ENCODE data around the gene PIKFYVE. TPM values are rescaled to one million over a fixed set of nuclear protein-coding genes. Genes with fewer than 3 reads are reported as not detected.
"Not testable (repeated sequence)": the region's sequence is repeated elsewhere in the genome, so short reads cannot be mapped to it uniquely, and the experiment has no call there.

Gene PIKFYVE
- total and polyA plus RNA-seq, 2 donors (not counting 1 experiment from before 2014, with no cell fraction given): 20.3 to 80.9 TPM

GRCh38 chr2:208392300-208392699 lies 126.2 kb downstream of the PIKFYVE start:
- H3K9ac ChIP-seq (ENCODE audit: low read length): no peak overlapping the region
- POLR2A ChIA-PET: no interaction called here
- ATAC-seq (ENCODE audit: low read depth) (no peak), DNase-seq (no peak)
- peaks cover 11% of the 10 kb centered on the region for H3K9me3 Mint-ChIP-seq (ENCODE audit: insufficient read depth)
- no peak overlapping the region for H3K4me3 Mint-ChIP-seq
- intact Hi-C loops (cut with micrococcal nuclease): no loop called here
- H3K36me3 ChIP-seq (replicated peaks in 1 of 2; ENCODE audit: control extremely low read depth in 1 of 2, control insufficient read depth in 1 of 2, extremely low read depth in 1 of 2, insufficient read depth in 2 of 2, low read length in 1 of 2): no peaks in the 10 kb centered on the region
- TF ChIP-seq CTCF (IDR thresholded peaks at IDR 0.05) (no peak), EZH2 (IDR thresholded peaks at IDR 0.05; ENCODE audit: borderline replicate concordance, insufficient read depth, low read depth, low read length, poor library complexity, severe bottlenecking) (no peak)
- H3K4me1 Mint-ChIP-seq: no peaks in the 10 kb centered on the region
- H3K27me3 ChIP-seq (replicated peaks in 1 of 4; ENCODE audit: control extremely low read depth in 1 of 4, control insufficient read depth in 3 of 4, insufficient read depth in 4 of 4, low read length in 3 of 4): no peaks in the 10 kb centered on the region
- no peak overlapping the region for H2AFZ ChIP-seq (ENCODE audit: insufficient read depth, low read depth, low read length, poor library complexity, severe bottlenecking)
- H3K27ac ChIP-seq (ENCODE audit: low read length in 2 of 2): no peak overlapping the region
- WGBS (ENCODE audit: insufficient coverage): 100% methylated on average over 1 of the region's 3 CpGs
- CTCF ChIA-PET: no interaction called here
- H3K79me2 ChIP-seq (ENCODE audit: control insufficient read depth, insufficient read depth, low read length): no peaks in the 10 kb centered on the region
- H3K9me3 ChIP-seq (ENCODE audit: control extremely low read depth in 1 of 3, control insufficient read depth in 2 of 3, insufficient read depth in 1 of 3, low read length in 2 of 3): peaks cover 5 to 32% (median 23%) of the 10 kb centered on the region in 3 donors
- no peak overlapping the region for H3K4me3 ChIP-seq (ENCODE audit: control extremely low read depth in 1 of 5, extremely low read depth in 1 of 5, insufficient read depth in 1 of 5, low read depth in 2 of 5, low read length in 4 of 5)
- H3K4me2 ChIP-seq (replicated peaks; ENCODE audit: low read depth, low read length, poor library complexity, severe bottlenecking): no peak overlapping the region
- no peaks in the 10 kb centered on the region for H4K20me1 ChIP-seq (ENCODE audit: control insufficient read depth, insufficient read depth, low read length, poor library complexity, severe bottlenecking)
- no peak overlapping the region for H3K27ac Mint-ChIP-seq
- peaks cover 17% of the 10 kb centered on the region for H3K27me3 Mint-ChIP-seq
- H3K4me1 ChIP-seq (ENCODE audit: control insufficient read depth in 2 of 2, insufficient read depth in 2 of 2, low read length in 2 of 2): no peaks in the 10 kb centered on the region

GRCh38 chr2:208396796-208397195 lies 130.7 kb downstream of the PIKFYVE start:
- H3K4me1 ChIP-seq (ENCODE audit: control insufficient read depth in 2 of 2, insufficient read depth in 2 of 2, low read length in 2 of 2); H3K79me2 ChIP-seq (ENCODE audit: control insufficient read depth, insufficient read depth, low read length); H3K4me2 ChIP-seq (replicated peaks; ENCODE audit: low read depth, low read length, poor library complexity, severe bottlenecking); H4K20me1 ChIP-seq (ENCODE audit: control insufficient read depth, insufficient read depth, low read length, poor library complexity, severe bottlenecking); H3K4me1 Mint-ChIP-seq; H3K36me3 ChIP-seq (replicated peaks in 1 of 2; ENCODE audit: control extremely low read depth in 1 of 2, control insufficient read depth in 1 of 2, extremely low read depth in 1 of 2, insufficient read depth in 2 of 2, low read length in 1 of 2); H3K27ac Mint-ChIP-seq; H2AFZ ChIP-seq (ENCODE audit: insufficient read depth, low read depth, low read length, poor library complexity, severe bottlenecking); DNase-seq; H3K27ac ChIP-seq (ENCODE audit: low read length in 2 of 2); H3K4me3 Mint-ChIP-seq; ATAC-seq (ENCODE audit: low read depth); POLR2A ChIA-PET; H3K4me3 ChIP-seq (ENCODE audit: control extremely low read depth in 1 of 5, extremely low read depth in 1 of 5, insufficient read depth in 1 of 5, low read depth in 2 of 5, low read length in 4 of 5); H3K9ac ChIP-seq (ENCODE audit: low read length); CTCF ChIA-PET: not testable (repeated sequence)
- peaks cover 12% of the 10 kb centered on the region for H3K9me3 Mint-ChIP-seq (ENCODE audit: insufficient read depth)
- WGBS (ENCODE audit: insufficient coverage): no CpG with 5 or more reads among the region's 4 CpGs
- Histone ChIP-seq H3K27me3 (replicated peaks in 1 of 4; ENCODE audit: control extremely low read depth in 1 of 4, control insufficient read depth in 3 of 4, insufficient read depth in 4 of 4, low read length in 3 of 4) (peaks cover 0 to 14% (median 1%) of the 10 kb centered on the region in 4 experiments), H3K9me3 (ENCODE audit: control extremely low read depth in 1 of 3, control insufficient read depth in 2 of 3, insufficient read depth in 1 of 3, low read length in 2 of 3) (peaks cover 5 to 32% (median 23%) of the 10 kb centered on the region in 3 donors)
- intact Hi-C loops (cut with micrococcal nuclease): loop anchor here (5.0 kb wide), 1 partner anchor 1566 kb away; no protein-coding TSS in a partner anchor
- peaks cover 29% of the 10 kb centered on the region for H3K27me3 Mint-ChIP-seq
